Measurements from ENCODE around the gene FHDC1. TPM values are rescaled to one million over a fixed set of nuclear protein-coding genes. Genes with fewer than 3 reads are reported as not detected.

The FHDC1 gene
- polyA plus RNA-seq, 2 of the 4 experiments (the other 2 are of a cell fraction), result 0.08 to 0.31 TPM

- peak in 1 of 2 experiments; percentile 12; a peak in 1 of 6 replicates for ATAC-seq
- DNase-seq (ENCODE audit: low read depth in 1 of 2, low spot score in 1 of 2), result peak; percentile 18 to 30
- H3K4me3 ChIP-seq, result peak overlapping the region; percentile 74; the same call in 2 of the 3 replicates
- H3K4me2 ChIP-seq, result peak overlapping the region; percentile 100
- H3K27ac ChIP-seq, result no peak overlapping the region
- FAIRE-seq, result no peak
- H3K9me3 ChIP-seq, result no peaks in the 10 kb centered on the region
- POLR2A ChIA-PET, result no interaction called here
- TF ChIP-seq, protein P1, sequence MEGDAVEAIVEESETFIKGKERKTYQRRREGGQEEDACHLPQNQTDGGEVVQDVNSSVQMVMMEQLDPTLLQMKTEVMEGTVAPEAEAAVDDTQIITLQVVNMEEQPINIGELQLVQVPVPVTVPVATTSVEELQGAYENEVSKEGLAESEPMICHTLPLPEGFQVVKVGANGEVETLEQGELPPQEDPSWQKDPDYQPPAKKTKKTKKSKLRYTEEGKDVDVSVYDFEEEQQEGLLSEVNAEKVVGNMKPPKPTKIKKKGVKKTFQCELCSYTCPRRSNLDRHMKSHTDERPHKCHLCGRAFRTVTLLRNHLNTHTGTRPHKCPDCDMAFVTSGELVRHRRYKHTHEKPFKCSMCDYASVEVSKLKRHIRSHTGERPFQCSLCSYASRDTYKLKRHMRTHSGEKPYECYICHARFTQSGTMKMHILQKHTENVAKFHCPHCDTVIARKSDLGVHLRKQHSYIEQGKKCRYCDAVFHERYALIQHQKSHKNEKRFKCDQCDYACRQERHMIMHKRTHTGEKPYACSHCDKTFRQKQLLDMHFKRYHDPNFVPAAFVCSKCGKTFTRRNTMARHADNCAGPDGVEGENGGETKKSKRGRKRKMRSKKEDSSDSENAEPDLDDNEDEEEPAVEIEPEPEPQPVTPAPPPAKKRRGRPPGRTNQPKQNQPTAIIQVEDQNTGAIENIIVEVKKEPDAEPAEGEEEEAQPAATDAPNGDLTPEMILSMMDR (IDR thresholded peaks at IDR 0.05), result 0 out of 3 replicates have a peak, but pooled peaks have one; percentile 18
- TF ChIP-seq FOXS1 (CRISPR knock-in tag; IDR thresholded peaks at IDR 0.05), result no peak
- 0 out of 3 replicates have a peak, but pooled peaks cover 7% of the 10 kb centered on the region for H3K4me1 ChIP-seq
- CTCF ChIA-PET, result interaction anchor here (0.6 to 1.2 kb wide), 2 partner anchors 39 to 149 kb away, joined by 3 read pairs; no protein-coding TSS in a partner anchor
- 55% methylated on average over 16 of the region's 16 CpGs for WGBS (ENCODE audit: missing lambda C conversion rate)
These were observed 980 bp upstream of the FHDC1 start for GRCh38 chr4:152935143-152935542.

GRCh38 chr4:152936446-152937335 is 568 bp downstream of the FHDC1 start:
- Histone ChIP-seq H3K27ac (peak overlapping the region; percentile 21 to 78; a peak in 4 of 6 replicates), H3K4me1 (0 out of 3 replicates have a peak, but pooled peaks cover 7% of the 10 kb centered on the region), H3K9me3 (no peaks in the 10 kb centered on the region), H3K4me3 (peak overlapping the region; percentile 74), H3K4me2 (peak overlapping the region; percentile 100)
- ChIA-PET POLR2A (no interaction called here), CTCF (interaction anchor here (1.4 kb wide), 1 partner anchor 191 kb away, joined by 5 read pairs; no protein-coding TSS in a partner anchor)
- WGBS (ENCODE audit: missing lambda C conversion rate), result 0% methylated on average over 8 of the region's 93 CpGs
- ATAC-seq (peak; percentile 52 to 69), DNase-seq (ENCODE audit: low read depth in 1 of 2, low spot score in 1 of 2) (peak; percentile 18 to 22), FAIRE-seq (no peak)
- TF ChIP-seq CHD4 (IDR thresholded peaks at IDR 0.05; ENCODE audit: borderline replicate concordance), result no peak
- peak; percentile 97 for TF ChIP-seq RNF2 (IDR thresholded peaks at IDR 0.05; ENCODE audit: borderline replicate concordance, low read depth)
- no peak for TF ChIP-seq CBX2 (IDR thresholded peaks at IDR 0.05; ENCODE audit: borderline replicate concordance, low read depth)
- peak; percentile 81; the same call in 1 of the 2 replicates for TF ChIP-seq CBX8 (IDR thresholded peaks at IDR 0.05)
- TF ChIP-seq KDM5A (IDR thresholded peaks at IDR 0.05), result no peak
- TF ChIP-seq RARB (CRISPR knock-in tag; IDR thresholded peaks at IDR 0.05), result no peak
- TF ChIP-seq KDM1A (IDR thresholded peaks at IDR 0.05; ENCODE audit: low read depth), result no peak
- TF ChIP-seq GATA3 (IDR thresholded peaks at IDR 0.05; ENCODE audit: borderline replicate concordance), result no peak
- TF ChIP-seq POLR2AphosphoS2 (conservative IDR thresholded peaks at IDR 0.05; ENCODE audit: low read length), result no peak
- TF ChIP-seq, protein P2, sequence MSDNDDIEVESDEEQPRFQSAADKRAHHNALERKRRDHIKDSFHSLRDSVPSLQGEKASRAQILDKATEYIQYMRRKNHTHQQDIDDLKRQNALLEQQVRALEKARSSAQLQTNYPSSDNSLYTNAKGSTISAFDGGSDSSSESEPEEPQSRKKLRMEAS (IDR thresholded peaks at IDR 0.05), result no peak
- TF ChIP-seq MAFK (IDR thresholded peaks at IDR 0.05; ENCODE audit: partially characterized antibody), result no peak
- no peak for TF ChIP-seq HOXA7 (CRISPR knock-in tag; IDR thresholded peaks at IDR 0.05)
- no peak for TF ChIP-seq JUN (IDR thresholded peaks at IDR 0.05)

DNA sequence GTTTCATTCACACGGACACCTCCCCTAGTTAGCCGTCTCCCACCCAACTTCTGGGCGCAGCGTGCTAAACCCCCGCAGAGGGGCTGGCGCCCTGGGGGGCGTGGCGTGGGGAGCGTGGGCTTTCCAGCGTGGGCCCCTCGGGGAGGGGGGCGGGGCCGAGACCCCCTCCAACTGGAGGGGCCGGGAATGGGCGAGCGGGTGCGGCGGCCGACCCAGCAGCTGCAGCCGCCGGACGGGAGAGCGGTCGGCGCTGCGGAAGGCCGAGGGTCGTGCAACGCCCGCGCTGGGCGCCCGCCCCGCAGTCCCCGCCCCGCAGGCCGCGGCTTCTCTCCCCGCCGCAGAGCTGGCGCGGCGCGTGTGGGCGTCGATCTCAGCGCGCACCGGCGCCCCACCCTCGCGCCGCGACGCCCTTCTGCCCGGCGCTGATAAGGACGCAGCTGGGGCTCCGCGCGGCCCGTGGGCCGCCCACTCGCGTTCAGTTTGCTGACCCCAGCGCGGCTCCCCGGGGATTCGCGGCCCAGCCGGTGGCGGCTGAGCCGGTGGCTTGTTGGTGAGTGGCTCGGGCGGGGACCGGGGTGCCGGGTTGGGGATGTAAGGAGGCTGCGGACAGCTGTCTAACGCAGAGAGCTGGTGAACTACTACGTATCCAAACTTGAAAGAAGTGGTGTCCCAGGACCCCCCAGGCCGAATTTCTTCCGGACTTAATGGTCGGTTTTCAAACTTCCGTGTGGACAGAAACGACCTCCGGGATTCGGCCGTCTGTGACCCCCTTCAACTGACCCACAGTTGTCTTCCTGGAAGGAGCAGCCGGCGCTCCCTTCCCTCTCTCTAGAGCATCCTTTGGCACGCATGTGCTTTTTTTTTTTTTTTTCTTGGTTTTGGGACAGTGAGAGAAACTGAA is 1.5 kb downstream of the FHDC1 start:
- ChIA-PET POLR2A (no interaction called here), CTCF (interaction anchor here (1.9 kb wide), 1 partner anchor 190 kb away, joined by 7 read pairs; no protein-coding TSS in a partner anchor)
- DNase-seq (ENCODE audit: low read depth in 1 of 2, low spot score in 1 of 2), result peak; percentile 14 to 23
- ATAC-seq, result peak; percentile 35 to 46; a peak in 5 of 6 replicates
- 0 out of 3 replicates have a peak, but pooled peaks cover 7% of the 10 kb centered on the region for H3K4me1 ChIP-seq
- peak overlapping the region; percentile 74 for H3K4me3 ChIP-seq
- H3K4me2 ChIP-seq, result peak overlapping the region; percentile 100
- peak overlapping the region; percentile 21 to 78; a peak in 4 of 6 replicates for H3K27ac ChIP-seq
- WGBS (ENCODE audit: missing lambda C conversion rate), result 3% methylated on average over 23 of the region's 91 CpGs
- FAIRE-seq, result no peak
- no peaks in the 10 kb centered on the region for H3K9me3 ChIP-seq
- TF ChIP-seq RNF2 (IDR thresholded peaks at IDR 0.05; ENCODE audit: borderline replicate concordance, low read depth) (0 out of 2 replicates have a peak, but pooled peaks have one; percentile 18), USF2 (IDR thresholded peaks at IDR 0.05) (no peak), RFX5 (IDR thresholded peaks at IDR 0.05) (no peak), HEYL (CRISPR knock-in tag; IDR thresholded peaks at IDR 0.05) (no peak), FOXS1 (CRISPR knock-in tag; IDR thresholded peaks at IDR 0.05) (no peak), POLR2A (IDR thresholded peaks at IDR 0.05; ENCODE audit: low read length) (no peak), PHF8 (IDR thresholded peaks at IDR 0.05; ENCODE audit: borderline replicate concordance, low read depth) (no peak), JUNB (IDR thresholded peaks at IDR 0.05) (no peak), ZNF302 (CRISPR knock-in tag; IDR thresholded peaks at IDR 0.05) (no peak), HOXA7 (CRISPR knock-in tag; IDR thresholded peaks at IDR 0.05) (no peak), SMC3 (IDR thresholded peaks at IDR 0.05) (no peak), MAFK (IDR thresholded peaks at IDR 0.05; ENCODE audit: partially characterized antibody) (no peak), FOSB (CRISPR knock-in tag; IDR thresholded peaks at IDR 0.05) (no peak), RARB (CRISPR knock-in tag; IDR thresholded peaks at IDR 0.05) (no peak)
- TF ChIP-seq, protein P2 (IDR thresholded peaks at IDR 0.05), result 0 out of 2 replicates have a peak, but pooled peaks have one; percentile 22
- TF ChIP-seq, protein P1 (IDR thresholded peaks at IDR 0.05), result no peak

Measured in A549 (cell line).